Type B pancreatic cell (in vitro differentiated cells): ENCODE results near the gene NAA20. TPM values are rescaled to one million over a fixed set of nuclear protein-coding genes. Genes with fewer than 3 reads are reported as not detected.
A peak's percentile ranks its signal among the peaks of the same experiment; 100 is the strongest.
"Not testable (repeated sequence)": the region's sequence is repeated elsewhere in the genome, so short reads cannot be mapped to it uniquely, and the experiment has no call there.

Source experiments
- DNase-seq: peaks from one replicate; pipeline ENCODE4 v3.0.0; 2021; ENCODE audit warnings: mixed read lengths; ENCODE audit not compliant: unreplicated experiment; ENCODE audit errors: extremely low spot score
- H3K27ac Mint-ChIP-seq: 2 replicates; pipeline ENCODE4 v1.8.0; 2021; ENCODE audit warnings: mild to moderate bottlenecking, mixed read lengths
- H3K27me3 Mint-ChIP-seq: 2 replicates; pipeline ENCODE4 v1.8.0; 2021; ENCODE audit warnings: mixed read lengths
- H3K36me3 Mint-ChIP-seq: 2 replicates; pipeline ENCODE4 v1.8.0; 2021; ENCODE audit warnings: mixed read lengths
- H3K4me1 Mint-ChIP-seq: one replicate; pipeline ENCODE4 v1.8.0; 2021; ENCODE audit warnings: mixed read lengths; ENCODE audit not compliant: unreplicated experiment
- H3K4me3 Mint-ChIP-seq: 2 replicates; pipeline ENCODE4 v1.8.0; 2021; ENCODE audit warnings: mild to moderate bottlenecking, mixed read lengths
- H3K9me3 Mint-ChIP-seq: 2 replicates; pipeline ENCODE4 v1.8.0; 2021; ENCODE audit warnings: mixed read lengths
- total RNA-seq: library from RNA; stranded (reverse); gene quantifications from 2 replicates; pipeline ENCODE4 v1.2.1, GENCODE V29; 2021; ENCODE audit warnings: low replicate concordance
- TF ChIP-seq, protein P1 (sequence below): fragments of 200-600 bp; sonication (generic); conservative IDR thresholded peaks from 2 replicates; pipeline ENCODE4 v1.5.0; 2021; ENCODE audit warnings: antibody characterized with exemption, mild to moderate bottlenecking

Gene NAA20
- total RNA-seq, 1 donor from 2014 or later, result 63.5 TPM

DNA sequence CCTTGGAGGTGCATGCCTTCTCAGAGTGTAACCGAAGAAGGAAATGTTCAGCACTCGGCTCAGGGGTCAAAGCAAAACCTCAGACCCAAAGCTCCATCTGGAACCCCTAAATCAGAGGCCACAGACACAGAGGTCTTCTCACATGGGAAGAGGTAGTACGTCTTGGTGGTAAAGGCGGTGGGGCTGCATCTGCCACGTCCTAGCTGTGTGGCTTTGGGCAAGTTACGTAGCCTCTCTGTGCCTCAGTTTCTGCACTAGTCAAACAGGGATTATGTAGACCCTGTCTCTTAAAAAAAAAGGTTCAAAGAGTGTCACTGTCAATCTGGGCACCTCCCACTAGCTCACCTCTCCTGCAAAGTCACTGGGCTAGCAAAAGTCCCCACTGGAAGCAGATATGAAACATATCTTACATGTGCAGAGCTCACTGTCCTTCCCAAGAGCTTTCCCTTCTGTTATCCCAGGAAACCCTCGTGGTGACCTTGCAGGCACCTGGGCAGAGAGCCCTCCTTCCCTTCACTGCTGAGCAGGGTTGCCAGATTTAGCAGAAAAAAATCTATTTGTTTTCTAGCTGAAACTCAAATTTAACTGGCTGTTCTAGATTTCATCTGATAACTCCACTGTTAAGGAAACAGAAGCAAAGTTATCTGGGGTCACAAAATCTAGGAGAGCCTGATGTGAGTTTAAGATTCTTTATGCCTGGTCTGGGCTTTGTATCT, 18.0 kb upstream of the NAA20 start:
- no peaks in the 10 kb centered on the region for H3K9me3 Mint-ChIP-seq
- H3K4me1 Mint-ChIP-seq, result peaks cover 62% of the 10 kb centered on the region
- peak overlapping the region; percentile 64 for H3K27ac Mint-ChIP-seq
- H3K27me3 Mint-ChIP-seq, result no peaks in the 10 kb centered on the region
- H3K36me3 Mint-ChIP-seq, result peaks cover 35% of the 10 kb centered on the region
- no peak overlapping the region for H3K4me3 Mint-ChIP-seq
- TF ChIP-seq, protein P1, sequence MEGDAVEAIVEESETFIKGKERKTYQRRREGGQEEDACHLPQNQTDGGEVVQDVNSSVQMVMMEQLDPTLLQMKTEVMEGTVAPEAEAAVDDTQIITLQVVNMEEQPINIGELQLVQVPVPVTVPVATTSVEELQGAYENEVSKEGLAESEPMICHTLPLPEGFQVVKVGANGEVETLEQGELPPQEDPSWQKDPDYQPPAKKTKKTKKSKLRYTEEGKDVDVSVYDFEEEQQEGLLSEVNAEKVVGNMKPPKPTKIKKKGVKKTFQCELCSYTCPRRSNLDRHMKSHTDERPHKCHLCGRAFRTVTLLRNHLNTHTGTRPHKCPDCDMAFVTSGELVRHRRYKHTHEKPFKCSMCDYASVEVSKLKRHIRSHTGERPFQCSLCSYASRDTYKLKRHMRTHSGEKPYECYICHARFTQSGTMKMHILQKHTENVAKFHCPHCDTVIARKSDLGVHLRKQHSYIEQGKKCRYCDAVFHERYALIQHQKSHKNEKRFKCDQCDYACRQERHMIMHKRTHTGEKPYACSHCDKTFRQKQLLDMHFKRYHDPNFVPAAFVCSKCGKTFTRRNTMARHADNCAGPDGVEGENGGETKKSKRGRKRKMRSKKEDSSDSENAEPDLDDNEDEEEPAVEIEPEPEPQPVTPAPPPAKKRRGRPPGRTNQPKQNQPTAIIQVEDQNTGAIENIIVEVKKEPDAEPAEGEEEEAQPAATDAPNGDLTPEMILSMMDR, result no peak
- DNase-seq, result no peak

DNA sequence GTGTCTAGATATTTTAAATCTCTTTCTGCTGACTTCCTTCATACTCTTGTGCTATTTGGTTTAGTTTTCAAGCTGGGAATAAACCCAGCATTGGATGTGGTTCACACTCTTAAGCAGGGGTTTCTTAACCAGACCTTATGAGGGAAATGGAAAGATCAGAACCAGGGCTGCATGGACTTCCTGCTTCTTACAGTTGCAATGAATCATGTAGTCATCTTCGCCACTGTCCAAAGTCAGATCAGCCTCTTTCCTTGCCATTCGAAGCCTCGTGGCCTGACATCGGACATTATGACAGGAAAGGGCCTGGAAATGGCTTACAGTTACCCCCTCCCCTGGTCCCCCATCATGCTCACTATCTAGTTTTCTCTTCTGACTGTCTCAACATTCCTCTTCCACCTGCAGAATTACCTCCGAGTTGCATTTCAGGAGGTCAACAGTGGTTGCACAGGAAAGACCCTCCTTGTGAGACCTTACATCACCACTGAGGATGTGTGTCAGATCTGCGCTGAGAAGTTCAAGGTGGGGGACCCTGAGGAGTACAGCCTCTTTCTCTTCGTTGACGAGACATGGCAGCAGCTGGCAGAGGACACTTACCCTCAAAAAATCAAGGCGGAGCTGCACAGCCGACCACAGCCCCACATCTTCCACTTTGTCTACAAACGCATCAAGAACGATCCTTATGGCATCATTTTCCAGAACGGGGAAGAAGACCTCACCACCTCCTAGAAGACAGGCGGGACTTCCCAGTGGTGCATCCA, 16.8 kb upstream of the NAA20 start:
- no peak for DNase-seq
- no peak overlapping the region for H3K4me3 Mint-ChIP-seq
- no peaks in the 10 kb centered on the region for H3K9me3 Mint-ChIP-seq
- peaks cover 33% of the 10 kb centered on the region for H3K36me3 Mint-ChIP-seq
- TF ChIP-seq, protein P1, result no peak
- H3K27ac Mint-ChIP-seq, result peak overlapping the region; percentile 14
- H3K4me1 Mint-ChIP-seq, result peaks cover 55% of the 10 kb centered on the region
- no peaks in the 10 kb centered on the region for H3K27me3 Mint-ChIP-seq

DNA sequence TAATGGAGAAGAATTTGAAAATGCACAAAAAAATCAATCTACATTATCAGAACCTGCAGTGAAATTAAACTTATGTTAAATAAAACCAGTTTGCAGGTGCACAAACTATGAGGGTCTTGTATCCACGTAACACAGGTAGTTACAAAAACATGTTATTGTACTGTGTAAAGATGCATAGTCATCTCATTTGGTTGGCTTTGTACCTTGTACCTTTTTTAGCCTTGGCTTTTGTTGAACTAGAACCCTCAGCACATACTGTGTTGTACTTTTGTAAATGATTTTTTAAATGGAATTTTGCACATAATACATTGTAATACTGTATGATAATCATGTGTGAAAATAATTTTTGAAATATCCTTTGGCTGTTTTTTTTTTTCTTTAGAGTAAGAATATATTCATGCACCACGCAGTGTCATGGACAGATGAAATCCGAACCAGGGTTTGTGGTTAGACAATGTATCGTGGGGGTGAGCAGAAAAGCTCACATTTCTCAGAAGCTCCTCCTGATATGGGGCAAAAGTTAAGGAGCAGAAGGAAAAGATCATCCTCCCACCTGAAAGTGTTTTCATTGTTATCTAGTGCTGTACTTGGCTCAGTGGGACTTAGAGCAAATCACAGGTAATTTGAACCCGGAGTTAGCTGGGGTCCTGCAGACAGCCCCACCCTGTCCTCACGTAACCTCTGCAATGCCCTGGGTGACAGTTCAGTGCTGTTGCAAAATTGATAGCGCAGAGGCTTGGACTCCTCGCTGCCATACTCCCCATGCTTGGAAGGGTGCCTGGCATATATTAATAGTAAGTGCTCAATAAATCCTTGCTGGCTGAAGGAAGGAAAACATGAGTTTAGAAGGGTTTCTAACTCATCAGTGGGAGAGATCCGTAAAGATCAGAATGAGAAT, 14.8 kb upstream of the NAA20 start:
- peak overlapping the region; percentile 24 for H3K27ac Mint-ChIP-seq
- H3K27me3 Mint-ChIP-seq, result no peaks in the 10 kb centered on the region

DNA sequence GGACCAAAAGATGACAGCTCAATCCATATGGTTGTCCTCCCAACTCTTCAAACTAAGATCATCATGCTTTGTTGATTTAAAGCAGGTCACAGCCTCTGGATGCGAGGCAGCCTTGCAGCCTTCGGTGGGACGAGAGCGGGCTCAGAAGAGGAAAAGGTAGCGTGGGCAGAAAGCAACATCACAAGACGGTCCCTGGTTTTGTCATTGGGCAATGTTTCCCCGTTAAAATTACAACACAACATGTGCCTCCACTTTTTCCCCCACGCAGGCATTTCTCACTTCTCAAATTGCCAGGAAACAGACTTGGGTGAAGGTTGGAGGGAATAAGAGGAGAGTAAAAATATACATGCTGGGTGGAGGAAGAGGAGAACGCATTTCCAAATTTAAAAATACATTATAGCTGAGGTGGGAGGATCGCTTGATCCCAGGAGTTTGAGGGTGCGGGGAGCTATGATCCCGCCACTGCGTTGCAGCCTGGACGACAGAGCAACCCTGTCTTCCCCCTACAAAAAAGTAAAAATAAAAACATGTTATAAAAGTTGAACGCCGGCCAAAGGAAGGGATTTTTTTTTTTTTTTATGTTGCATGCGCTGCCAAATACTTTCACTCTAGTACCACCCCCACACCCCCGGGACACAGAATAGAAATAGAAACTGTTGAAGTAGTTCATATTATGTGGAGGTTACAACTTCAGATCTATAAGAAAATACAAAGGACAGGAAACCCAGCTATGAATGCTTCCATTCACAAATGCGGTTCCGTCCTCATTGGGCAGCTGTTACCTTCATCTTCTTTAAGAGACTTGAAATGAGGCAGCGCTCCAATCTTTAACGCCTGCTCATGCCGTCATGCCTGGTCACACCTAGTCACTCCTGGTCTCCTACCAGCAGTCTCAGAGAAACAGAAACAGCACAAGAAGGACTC, 13.9 kb upstream of the NAA20 start:
- TF ChIP-seq, protein P1, result no peak
- no peak for DNase-seq
- H3K9me3 Mint-ChIP-seq, result no peaks in the 10 kb centered on the region
- H3K4me1 Mint-ChIP-seq, result peaks cover 45% of the 10 kb centered on the region
- no peaks in the 10 kb centered on the region for H3K27me3 Mint-ChIP-seq
- peaks cover 27% of the 10 kb centered on the region for H3K36me3 Mint-ChIP-seq
- H3K4me3 Mint-ChIP-seq, result peak overlapping the region; percentile 56
- H3K27ac Mint-ChIP-seq, result peak overlapping the region; percentile 24

More for the DNA sequence above, 14.8 kb upstream of the NAA20 start:
- H3K4me3 Mint-ChIP-seq, result peak overlapping the region; percentile 44
- H3K9me3 Mint-ChIP-seq, result no peaks in the 10 kb centered on the region
- DNase-seq, result no peak
- peaks cover 27% of the 10 kb centered on the region for H3K36me3 Mint-ChIP-seq
- TF ChIP-seq, protein P1, result no peak
- H3K4me1 Mint-ChIP-seq, result peaks cover 45% of the 10 kb centered on the region

DNA sequence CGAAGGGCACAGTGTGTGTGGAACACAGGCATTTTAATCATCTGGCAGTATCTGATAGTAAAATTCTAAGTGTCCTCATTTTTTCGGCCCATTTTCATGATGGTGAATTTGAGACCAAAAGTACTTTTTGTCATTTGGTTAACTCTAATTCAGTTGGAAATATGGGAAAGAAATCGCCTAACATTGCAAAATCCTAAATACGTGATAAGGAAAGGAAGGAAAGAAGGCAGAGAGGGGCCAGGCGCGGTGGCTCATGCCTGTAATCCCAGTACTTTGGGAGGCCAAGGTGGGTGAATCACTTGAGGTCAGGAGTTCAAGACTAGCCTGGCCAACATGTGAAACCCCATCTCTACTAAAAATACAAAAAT, 13.2 kb upstream of the NAA20 start:
- not testable (repeated sequence) for H3K27me3 Mint-ChIP-seq, H3K27ac Mint-ChIP-seq, H3K9me3 Mint-ChIP-seq, DNase-seq, H3K4me3 Mint-ChIP-seq
- Mint-ChIP-seq H3K36me3 (peaks cover 27% of the 10 kb centered on the region), H3K4me1 (peaks cover 47% of the 10 kb centered on the region)
